ENCODE data around the gene SLC16A6.
"Not testable (repeated sequence)": the region's sequence is repeated elsewhere in the genome, so short reads cannot be mapped to it uniquely, and the experiment has no call there.

The SLC16A6 gene

DNA sequence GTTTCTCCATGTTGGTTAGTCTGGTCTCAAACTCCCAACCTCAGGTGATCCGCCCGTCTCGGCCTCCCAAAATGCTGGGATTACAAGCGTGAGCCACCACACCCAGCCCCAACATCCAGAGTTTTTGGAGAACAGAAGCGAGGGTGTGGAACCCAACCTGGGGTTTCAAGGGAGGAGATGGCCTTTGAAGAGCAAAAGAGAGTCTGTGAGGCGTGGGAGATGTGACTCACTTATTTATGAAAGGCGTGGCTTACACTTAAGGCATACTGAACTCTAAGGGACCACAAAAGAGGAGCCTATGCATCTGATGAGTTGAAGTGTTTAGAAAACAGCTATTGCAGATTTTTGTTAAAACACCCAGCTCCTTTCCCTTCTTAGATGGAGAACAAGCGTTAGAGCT lies 19.2 kb upstream of the SLC16A6 start:
- DNase-seq (ENCODE audit: low spot score): no peak

DNA sequence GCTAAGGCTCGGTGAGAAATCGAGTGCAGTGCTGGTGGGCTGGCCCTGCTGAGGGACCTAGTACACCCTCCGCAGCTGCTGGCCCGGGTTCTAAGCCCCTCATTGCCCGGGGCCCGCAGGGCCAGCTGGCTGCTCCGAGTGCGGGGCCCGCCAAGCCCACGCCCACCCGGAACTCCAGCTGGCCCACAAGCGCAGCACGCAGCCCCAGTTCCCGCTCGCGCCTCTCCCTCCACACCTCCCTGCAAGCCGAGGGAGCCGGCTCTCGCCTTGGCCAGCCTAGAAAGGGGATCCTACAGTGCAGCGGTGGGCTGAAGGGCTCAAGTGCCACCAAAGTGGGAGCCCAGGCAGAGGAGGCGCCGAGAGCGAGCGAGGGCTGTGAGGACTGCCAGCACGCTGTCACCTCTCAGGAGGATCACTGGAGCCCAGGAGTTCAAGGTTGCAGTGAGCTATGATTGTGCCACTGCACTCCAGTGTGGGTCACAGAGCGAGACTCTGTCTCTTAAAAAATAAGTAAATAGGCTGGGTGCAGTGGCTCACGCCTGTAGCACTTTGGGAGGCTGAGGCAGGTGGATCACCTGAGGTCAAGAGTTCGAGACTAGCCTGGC lies 18.2 kb upstream of the SLC16A6 start:
- DNase-seq (ENCODE audit: low spot score): not testable (repeated sequence)

GRCh38 chr17:68308486-68308885 lies 17.6 kb upstream of the SLC16A6 start:
- DNase-seq (ENCODE audit: low spot score): not testable (repeated sequence)

DNA sequence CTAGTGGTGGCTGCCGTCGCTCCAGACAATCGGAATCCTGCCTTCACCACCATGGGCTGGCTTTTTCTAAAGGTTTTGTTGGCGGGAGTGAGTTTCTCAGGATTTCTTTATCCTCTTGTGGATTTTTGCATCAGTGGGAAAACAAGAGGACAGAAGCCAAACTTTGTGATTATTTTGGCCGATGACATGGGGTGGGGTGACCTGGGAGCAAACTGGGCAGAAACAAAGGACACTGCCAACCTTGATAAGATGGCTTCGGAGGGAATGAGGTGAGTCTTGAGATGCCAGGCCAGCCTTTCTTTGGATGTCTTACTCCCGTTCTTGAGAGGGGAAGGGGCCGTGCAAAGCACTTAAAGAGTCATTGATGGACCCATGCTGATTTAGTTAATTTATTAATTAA lies 16.5 kb upstream of the SLC16A6 start:
- no peak for DNase-seq (ENCODE audit: low spot score)

DNA sequence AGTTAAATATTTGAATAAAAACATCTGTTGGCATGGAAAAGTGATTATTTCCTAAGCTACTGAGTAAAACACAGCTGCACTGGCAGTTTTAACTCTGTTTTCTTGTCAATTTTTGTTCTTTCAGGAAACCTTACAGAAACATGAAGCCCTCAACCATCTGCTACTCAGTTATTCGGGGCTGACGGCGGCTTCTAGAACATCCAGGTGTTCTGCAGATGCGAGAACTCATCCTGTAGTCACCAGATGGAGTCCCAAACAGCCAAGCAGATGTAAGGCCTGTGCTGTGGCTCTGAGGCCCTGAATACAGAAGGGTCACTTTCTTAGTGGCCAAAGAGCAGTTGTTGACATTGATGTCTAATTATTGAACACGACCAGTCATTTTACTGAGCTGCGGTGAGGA lies 15.9 kb upstream of the SLC16A6 start:
- DNase-seq (ENCODE audit: low spot score): no peak

DNA sequence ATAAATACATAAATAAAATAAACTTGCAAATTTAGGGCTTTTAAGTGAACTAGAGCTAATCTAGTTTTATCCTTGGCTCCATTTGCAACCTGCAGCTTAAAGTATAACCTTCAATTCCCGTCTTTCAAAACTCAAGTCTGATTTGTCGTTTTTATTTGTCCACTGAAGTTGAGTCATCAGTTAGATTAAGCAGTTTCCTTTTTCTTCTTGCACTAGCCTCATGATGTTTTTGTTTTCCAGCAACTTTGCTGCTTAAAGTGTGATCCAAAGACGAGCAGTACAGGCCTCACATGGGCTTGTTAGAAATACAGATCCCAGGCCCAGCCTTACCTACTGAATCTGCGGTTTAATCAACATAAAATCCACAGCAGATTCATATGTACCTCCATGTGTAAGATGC lies 14.2 kb upstream of the SLC16A6 start:
- no peak for DNase-seq (ENCODE audit: low spot score)

DNA sequence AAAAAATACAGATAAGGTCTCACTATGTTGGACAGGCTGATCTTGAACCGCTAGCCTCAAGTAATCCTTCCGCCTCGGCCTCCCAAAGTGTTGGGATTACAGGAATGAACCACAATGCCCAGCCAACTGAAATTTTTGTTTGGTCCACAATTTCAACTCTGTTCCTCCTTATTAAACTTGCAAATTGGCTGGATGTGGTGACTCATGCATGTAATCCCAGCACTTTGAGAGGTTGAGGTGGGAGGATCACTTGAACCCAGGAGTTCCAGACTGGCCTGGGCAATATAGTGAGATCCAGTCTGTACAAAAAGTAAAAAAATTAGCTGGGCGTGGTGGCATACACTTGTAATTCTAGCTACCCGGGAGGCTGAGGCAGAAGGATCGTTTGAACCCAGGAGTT lies 13.8 kb upstream of the SLC16A6 start:
- DNase-seq (ENCODE audit: low spot score): no peak

- no peak for DNase-seq (ENCODE audit: low spot score)
Observed at GRCh38 chr17:68302666-68303065, 11.7 kb upstream of the SLC16A6 start.

DNA sequence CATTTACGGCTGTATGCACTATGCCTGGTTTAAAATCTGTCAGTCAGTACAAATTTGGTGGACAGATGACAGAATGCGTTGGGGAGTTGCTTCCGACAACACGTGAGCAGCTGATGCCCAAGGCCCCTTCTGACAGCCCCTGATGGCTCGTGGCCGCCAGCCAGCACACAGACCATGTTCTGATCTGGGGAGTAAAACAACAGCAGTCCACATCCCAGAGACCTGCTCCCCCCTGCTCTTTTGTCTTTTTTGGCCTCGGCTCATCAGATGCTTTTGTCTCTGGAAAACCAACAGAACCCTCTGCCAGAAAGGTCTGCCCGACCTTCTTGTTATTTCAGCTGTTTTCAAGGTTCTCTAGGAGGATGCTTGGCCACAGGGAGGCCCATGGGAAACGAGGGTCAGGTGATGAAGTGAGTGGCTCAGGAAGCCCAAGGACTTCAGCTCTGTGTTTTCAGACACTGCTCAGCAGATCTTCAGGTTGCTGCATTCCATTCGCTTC lies 11.2 kb upstream of the SLC16A6 start:
- no peak for DNase-seq (ENCODE audit: low spot score)

- no peak for DNase-seq (ENCODE audit: low spot score)
Observed at GRCh38 chr17:68301438-68301959, 10.6 kb upstream of the SLC16A6 start.

GRCh38 chr17:68299817-68300216 lies 8.9 kb upstream of the SLC16A6 start:
- no peak for DNase-seq (ENCODE audit: low spot score)

GRCh38 chr17:68298601-68299000 lies 7.7 kb upstream of the SLC16A6 start:
- no peak for DNase-seq (ENCODE audit: low spot score)

- no peak for DNase-seq (ENCODE audit: low spot score)
Observed at GRCh38 chr17:68297195-68297594, 6.3 kb upstream of the SLC16A6 start.

- DNase-seq (ENCODE audit: low spot score): no peak
Observed at GRCh38 chr17:68296217-68297191, 5.6 kb upstream of the SLC16A6 start.

DNA sequence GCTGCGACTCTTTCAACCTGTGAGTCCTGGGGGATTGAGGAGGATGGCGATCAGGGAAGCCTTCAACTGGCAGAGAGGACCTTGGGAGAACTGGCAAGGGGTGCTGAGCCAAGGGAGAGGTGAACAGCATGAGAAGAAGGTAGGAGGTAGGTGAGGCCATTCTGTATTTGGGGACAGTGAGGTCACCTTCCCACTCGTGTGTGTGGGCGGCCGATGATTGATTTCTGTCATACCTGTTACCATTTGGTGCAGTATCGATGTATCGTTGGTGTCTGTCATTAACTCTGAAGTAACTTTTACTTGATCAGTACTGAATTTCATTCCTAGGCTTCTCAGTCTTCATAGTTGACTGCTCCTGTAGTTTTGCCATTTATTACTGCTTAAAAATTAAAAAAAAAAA lies 4.2 kb upstream of the SLC16A6 start:
- no peak for DNase-seq (ENCODE audit: low spot score)

GRCh38 chr17:68294617-68295016 lies 3.7 kb upstream of the SLC16A6 start:
- no peak for DNase-seq (ENCODE audit: low spot score)

- DNase-seq (ENCODE audit: low spot score): no peak
Observed at GRCh38 chr17:68294196-68294555, 3.2 kb upstream of the SLC16A6 start.

GRCh38 chr17:68293490-68294195 lies 2.7 kb upstream of the SLC16A6 start:
- DNase-seq (ENCODE audit: low spot score): no peak

GRCh38 chr17:68292689-68293040 lies 1.7 kb upstream of the SLC16A6 start:
- no peak for DNase-seq (ENCODE audit: low spot score)

- peak; percentile 51 for DNase-seq (ENCODE audit: low spot score)
Observed at GRCh38 chr17:68291836-68292688, 1.1 kb upstream of the SLC16A6 start.

- no peak for DNase-seq (ENCODE audit: low spot score)
Observed at GRCh38 chr17:68290268-68290954, 516 bp downstream of the SLC16A6 start.

Data from pons (tissue), 1 donor.